Testis (tissue), 2 donors: ENCODE data around the gene FALEC.
"Not testable (repeated sequence)": the region's sequence is repeated elsewhere in the genome, so short reads cannot be mapped to it uniquely, and the experiment has no call there.

Experiments used
- CTCF ChIP-seq, 3 experiments: fragments of 450-650 bp in 2 of 3; fragments of 200-600 bp in 1 of 3; sonication (generic) in 1 of 3; IDR thresholded peaks; one replicate each; pipeline ENCODE4 v1.5.1; 2016 to 2019; ENCODE audit warnings: antibody characterized with exemption in 3 of 3, mild to moderate bottlenecking in 2 of 3, moderate library complexity in 1 of 3
- POLR2A ChIP-seq: fragments of 450-650 bp; IDR thresholded peaks from one replicate; pipeline ENCODE4 v1.6.1; 2017; ENCODE audit warnings: antibody characterized with exemption, mild to moderate bottlenecking, moderate library complexity

GRCh38 chr1:150565240-150565991, 49.9 kb downstream of the FALEC start:
- TF ChIP-seq POLR2A; CTCF (IDR thresholded peaks at IDR 0.05): not testable (repeated sequence)
